Stimulated activated naive CD8-positive, alpha-beta T cell treated with anti-CD3 and anti-CD28 coated beads, Interleukin-15, Interleukin-2, amounts not matched to agents 100 ng/mL and 50 ng/mL, for 24 hours (primary cell): Measurements from ENCODE around the gene SCN2B.

Experiments used
- H3K27ac Mint-ChIP-seq: one replicate; pipeline ENCODE4 v1.8.0; 2021; ENCODE audit warnings: mild to moderate bottlenecking, mixed read lengths
- H3K27me3 Mint-ChIP-seq: one replicate; pipeline ENCODE4 v1.8.0; 2021; ENCODE audit warnings: mixed read lengths
- H3K36me3 Mint-ChIP-seq: one replicate; pipeline ENCODE4 v1.8.0; 2021; ENCODE audit warnings: low read depth, mixed read lengths
- H3K4me1 Mint-ChIP-seq: one replicate; pipeline ENCODE4 v1.8.0; 2021; ENCODE audit warnings: low read depth, mixed read lengths
- H3K4me3 Mint-ChIP-seq: one replicate; pipeline ENCODE4 v1.8.0; 2021; ENCODE audit warnings: mild to moderate bottlenecking, mixed read lengths
- H3K9me3 Mint-ChIP-seq: one replicate; pipeline ENCODE4 v1.8.0; 2021; ENCODE audit warnings: mixed read lengths

The SCN2B gene

DNA sequence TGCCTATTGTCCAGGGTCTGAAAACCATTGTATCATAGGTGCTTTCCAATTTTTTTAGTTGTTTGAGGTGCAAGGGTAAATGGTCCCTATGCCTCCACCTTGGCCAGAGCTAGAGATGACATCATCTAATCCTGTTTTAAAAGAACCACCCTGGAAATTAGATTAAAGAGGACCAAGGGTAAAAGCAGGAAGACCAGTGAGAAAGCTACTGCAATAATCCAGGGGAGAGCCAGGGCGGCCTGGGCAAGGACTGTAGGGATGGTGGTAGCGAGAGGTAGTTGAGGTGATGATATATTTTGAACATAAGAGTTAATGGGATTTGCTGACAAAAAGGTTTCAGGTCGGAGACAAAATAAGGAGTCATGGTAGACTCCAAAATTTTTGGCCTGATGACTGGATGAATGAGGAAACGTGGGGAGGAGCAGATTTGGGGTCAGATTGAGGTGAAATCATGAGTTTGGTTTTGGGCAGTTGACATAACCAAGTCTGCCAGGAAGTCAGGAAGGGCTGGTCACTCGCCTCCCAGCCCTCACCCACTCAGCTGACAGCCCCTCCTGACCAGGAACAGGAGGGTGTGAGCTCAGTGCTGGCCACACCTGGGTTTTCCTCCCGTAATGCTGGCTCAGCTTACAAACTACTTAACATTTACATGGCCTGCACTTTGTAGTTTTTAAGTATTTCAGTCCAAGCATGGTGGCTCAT is 46.8 kb downstream of the SCN2B start:
- H3K27ac Mint-ChIP-seq, result no peak overlapping the region

GRCh38 chr11:118128721-118129470 is 47.5 kb downstream of the SCN2B start:
- Mint-ChIP-seq H3K27ac (no peak overlapping the region), H3K4me1 (no peaks in the 10 kb centered on the region), H3K27me3 (peaks cover 14% of the 10 kb centered on the region), H3K9me3 (no peaks in the 10 kb centered on the region), H3K36me3 (no peaks in the 10 kb centered on the region), H3K4me3 (no peak overlapping the region)

More for the DNA sequence above, 46.8 kb downstream of the SCN2B start:
- no peaks in the 10 kb centered on the region for H3K4me1 Mint-ChIP-seq
- H3K36me3 Mint-ChIP-seq, result no peaks in the 10 kb centered on the region
- no peaks in the 10 kb centered on the region for H3K9me3 Mint-ChIP-seq
- H3K27me3 Mint-ChIP-seq, result peaks cover 21% of the 10 kb centered on the region
- no peak overlapping the region for H3K4me3 Mint-ChIP-seq

DNA sequence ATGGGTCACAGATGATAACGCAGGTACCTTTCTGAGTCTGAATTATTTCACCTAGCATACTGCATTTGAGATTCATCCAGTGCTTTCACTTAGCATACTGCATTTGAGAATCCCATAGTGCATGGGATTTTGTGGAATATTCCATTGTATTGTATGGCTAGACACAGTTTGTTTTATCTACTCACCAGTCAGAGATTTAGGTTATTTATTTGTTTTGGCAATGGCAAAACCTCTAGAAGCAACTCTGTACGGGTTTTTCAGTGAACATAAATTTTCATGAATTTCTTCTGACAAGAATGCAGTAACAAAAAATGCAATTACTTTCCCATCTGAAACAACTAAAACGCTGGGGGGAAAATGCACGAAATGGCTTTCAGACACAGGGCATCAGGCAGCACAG is 48.1 kb downstream of the SCN2B start:
- Mint-ChIP-seq H3K27ac (no peak overlapping the region), H3K27me3 (peaks cover 13% of the 10 kb centered on the region), H3K9me3 (no peaks in the 10 kb centered on the region), H3K4me3 (no peak overlapping the region), H3K4me1 (no peaks in the 10 kb centered on the region), H3K36me3 (no peaks in the 10 kb centered on the region)

GRCh38 chr11:118126082-118126838 is 50.2 kb downstream of the SCN2B start:
- Mint-ChIP-seq H3K36me3 (no peaks in the 10 kb centered on the region), H3K27ac (no peak overlapping the region), H3K4me3 (no peak overlapping the region), H3K9me3 (no peaks in the 10 kb centered on the region), H3K4me1 (no peaks in the 10 kb centered on the region), H3K27me3 (peaks cover 13% of the 10 kb centered on the region)

GRCh38 chr11:118124929-118125535 is 51.4 kb downstream of the SCN2B start:
- H3K27ac Mint-ChIP-seq, result no peak overlapping the region
- H3K4me1 Mint-ChIP-seq, result no peaks in the 10 kb centered on the region
- H3K27me3 Mint-ChIP-seq, result peaks cover 13% of the 10 kb centered on the region
- no peaks in the 10 kb centered on the region for H3K36me3 Mint-ChIP-seq
- no peaks in the 10 kb centered on the region for H3K9me3 Mint-ChIP-seq
- no peak overlapping the region for H3K4me3 Mint-ChIP-seq

- Mint-ChIP-seq H3K27ac (no peak overlapping the region), H3K9me3 (no peaks in the 10 kb centered on the region), H3K27me3 (peaks cover 10% of the 10 kb centered on the region), H3K4me3 (no peak overlapping the region), H3K4me1 (peaks cover 4% of the 10 kb centered on the region), H3K36me3 (no peaks in the 10 kb centered on the region)
These were observed 55.6 kb downstream of the SCN2B start for GRCh38 chr11:118120793-118121192.

DNA sequence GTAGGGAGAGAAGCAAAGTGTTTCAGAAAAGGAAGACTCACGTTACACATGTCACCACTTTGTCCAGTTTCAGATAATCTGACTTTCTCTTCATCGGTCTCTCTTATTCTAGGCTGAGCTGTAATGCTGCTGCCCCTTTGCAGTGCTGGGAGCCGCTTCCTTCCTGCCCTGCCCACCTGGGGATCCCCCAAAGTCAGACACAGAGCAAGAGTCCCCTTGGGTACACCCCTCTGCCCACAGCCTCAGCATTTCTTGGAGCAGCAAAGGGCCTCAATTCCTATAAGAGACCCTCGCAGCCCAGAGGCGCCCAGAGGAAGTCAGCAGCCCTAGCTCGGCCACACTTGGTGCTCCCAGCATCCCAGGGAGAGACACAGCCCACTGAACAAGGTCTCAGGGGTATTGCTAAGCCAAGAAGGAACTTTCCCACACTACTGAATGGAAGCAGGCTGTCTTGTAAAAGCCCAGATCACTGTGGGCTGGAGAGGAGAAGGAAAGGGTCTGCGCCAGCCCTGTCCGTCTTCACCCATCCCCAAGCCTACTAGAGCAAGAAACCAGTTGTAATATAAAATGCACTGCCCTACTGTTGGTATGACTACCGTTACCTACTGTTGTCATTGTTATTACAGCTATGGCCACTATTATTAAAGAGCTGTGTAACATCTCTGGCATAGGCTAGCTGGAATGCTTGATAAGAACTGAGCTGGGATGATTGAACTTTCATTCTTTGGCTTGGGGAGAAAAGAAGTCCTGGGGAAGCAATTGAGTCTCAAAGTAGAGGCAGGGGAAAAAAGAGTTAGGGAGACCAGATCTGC is 58.4 kb downstream of the SCN2B start:
- H3K4me3 Mint-ChIP-seq, result no peak overlapping the region
- peaks cover 4% of the 10 kb centered on the region for H3K4me1 Mint-ChIP-seq
- H3K27ac Mint-ChIP-seq, result no peak overlapping the region
- no peaks in the 10 kb centered on the region for H3K36me3 Mint-ChIP-seq
- no peaks in the 10 kb centered on the region for H3K9me3 Mint-ChIP-seq
- peaks cover 14% of the 10 kb centered on the region for H3K27me3 Mint-ChIP-seq

GRCh38 chr11:118115048-118115447 is 61.4 kb downstream of the SCN2B start:
- Mint-ChIP-seq H3K36me3 (no peaks in the 10 kb centered on the region), H3K4me3 (no peak overlapping the region), H3K27me3 (peaks cover 14% of the 10 kb centered on the region), H3K9me3 (no peaks in the 10 kb centered on the region), H3K4me1 (peaks cover 4% of the 10 kb centered on the region), H3K27ac (no peak overlapping the region)

DNA sequence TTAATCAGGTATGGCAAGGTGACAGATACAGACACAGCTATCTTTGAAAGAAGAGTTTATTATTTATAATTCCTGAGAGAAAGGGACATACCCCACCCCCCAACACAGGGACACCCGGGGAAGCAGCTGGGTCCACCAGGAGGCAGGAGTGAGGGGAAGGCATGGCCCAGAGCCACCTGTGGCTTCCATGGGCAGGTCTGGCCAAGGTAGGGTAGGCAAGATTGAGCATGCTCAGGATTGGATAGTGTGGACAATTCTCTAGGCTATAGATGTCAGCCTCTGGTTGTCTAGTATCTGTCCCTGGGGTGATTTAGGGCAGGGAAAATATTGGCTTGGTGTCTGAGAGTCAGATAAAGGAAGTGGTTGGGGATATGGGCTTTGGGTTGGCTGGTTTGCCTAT is 62.2 kb downstream of the SCN2B start:
- no peaks in the 10 kb centered on the region for H3K36me3 Mint-ChIP-seq
- no peaks in the 10 kb centered on the region for H3K9me3 Mint-ChIP-seq
- H3K27ac Mint-ChIP-seq, result no peak overlapping the region
- peaks cover 4% of the 10 kb centered on the region for H3K4me1 Mint-ChIP-seq
- H3K4me3 Mint-ChIP-seq, result no peak overlapping the region
- peaks cover 12% of the 10 kb centered on the region for H3K27me3 Mint-ChIP-seq

DNA sequence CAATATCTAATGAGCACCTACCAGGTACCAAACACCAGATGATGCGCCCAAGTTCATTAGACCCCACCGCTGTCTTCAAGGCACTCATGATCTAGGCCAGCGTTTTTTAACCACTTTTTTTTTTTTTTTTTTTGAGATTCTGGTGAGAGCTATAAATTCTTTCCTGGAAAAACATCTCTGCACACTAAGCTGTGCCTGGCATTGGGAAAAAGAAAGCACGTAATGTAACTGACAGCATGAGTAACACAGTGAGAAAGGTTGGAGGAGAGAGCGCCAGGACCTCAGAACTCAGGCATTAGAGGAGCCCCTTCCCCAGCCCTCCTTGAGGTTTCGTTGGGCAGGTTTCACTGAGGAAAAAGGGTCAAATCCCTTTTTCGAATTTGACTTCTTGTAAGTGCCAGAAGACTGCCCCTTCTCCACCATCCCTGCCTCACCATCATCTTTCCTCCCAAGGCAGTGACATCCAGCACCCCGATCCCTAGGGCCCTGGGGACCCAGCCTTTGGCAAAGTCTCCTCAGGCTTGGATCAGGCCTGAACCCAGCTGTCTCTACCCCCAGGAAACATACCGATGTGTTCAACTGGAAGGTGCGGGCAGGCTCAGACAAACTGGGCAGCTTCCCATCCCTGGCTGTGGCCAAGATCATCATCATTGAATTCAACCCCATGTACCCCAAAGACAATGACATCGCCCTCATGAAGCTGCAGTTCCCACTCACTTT is 63.6 kb downstream of the SCN2B start:
- Mint-ChIP-seq H3K27me3 (peaks cover 4% of the 10 kb centered on the region), H3K36me3 (no peaks in the 10 kb centered on the region), H3K9me3 (no peaks in the 10 kb centered on the region), H3K27ac (no peak overlapping the region), H3K4me1 (peaks cover 2% of the 10 kb centered on the region), H3K4me3 (no peak overlapping the region)
